Endothelial cell of umbilical vein (primary cell): Measurements from ENCODE around the gene PDIA4.

Experiments
- CTCF ChIP-seq, 2 donors: IDR thresholded peaks; 1 replicate in 1 of 2; 2 replicates in 1 of 2; pipeline ENCODE4 v1.5.1; 2011; ENCODE audit warnings: low read length in 2 of 2, mild to moderate bottlenecking in 2 of 2, moderate library complexity in 2 of 2, control low read depth in 1 of 2, inconsistent platforms in 1 of 2, low read depth in 1 of 2; ENCODE audit not compliant: insufficient read depth in 1 of 2; ENCODE audit errors: extremely low read depth in 1 of 2
- EZH2 ChIP-seq: IDR thresholded peaks from 2 replicates; pipeline ENCODE4 v1.6.1; 2012; ENCODE audit warnings: borderline replicate concordance, low read depth, mild to moderate bottlenecking, moderate library complexity, low read length, inconsistent platforms; ENCODE audit not compliant: severe bottlenecking
- MYC ChIP-seq: IDR thresholded peaks from one replicate; pipeline ENCODE4 v1.6.1; 2011; ENCODE audit warnings: mild to moderate bottlenecking, low read depth, low read length
- POLR2A ChIP-seq: IDR thresholded peaks from 2 replicates; pipeline ENCODE4 v1.6.1; 2012; ENCODE audit warnings: low read depth, mild to moderate bottlenecking, control low read depth, low read length
- POLR2AphosphoS5 ChIP-seq: IDR thresholded peaks from 2 replicates; pipeline ENCODE4 v1.6.1; 2012; ENCODE audit warnings: low read depth, mild to moderate bottlenecking, control low read depth, low read length, moderate library complexity; ENCODE audit not compliant: insufficient read depth

DNA sequence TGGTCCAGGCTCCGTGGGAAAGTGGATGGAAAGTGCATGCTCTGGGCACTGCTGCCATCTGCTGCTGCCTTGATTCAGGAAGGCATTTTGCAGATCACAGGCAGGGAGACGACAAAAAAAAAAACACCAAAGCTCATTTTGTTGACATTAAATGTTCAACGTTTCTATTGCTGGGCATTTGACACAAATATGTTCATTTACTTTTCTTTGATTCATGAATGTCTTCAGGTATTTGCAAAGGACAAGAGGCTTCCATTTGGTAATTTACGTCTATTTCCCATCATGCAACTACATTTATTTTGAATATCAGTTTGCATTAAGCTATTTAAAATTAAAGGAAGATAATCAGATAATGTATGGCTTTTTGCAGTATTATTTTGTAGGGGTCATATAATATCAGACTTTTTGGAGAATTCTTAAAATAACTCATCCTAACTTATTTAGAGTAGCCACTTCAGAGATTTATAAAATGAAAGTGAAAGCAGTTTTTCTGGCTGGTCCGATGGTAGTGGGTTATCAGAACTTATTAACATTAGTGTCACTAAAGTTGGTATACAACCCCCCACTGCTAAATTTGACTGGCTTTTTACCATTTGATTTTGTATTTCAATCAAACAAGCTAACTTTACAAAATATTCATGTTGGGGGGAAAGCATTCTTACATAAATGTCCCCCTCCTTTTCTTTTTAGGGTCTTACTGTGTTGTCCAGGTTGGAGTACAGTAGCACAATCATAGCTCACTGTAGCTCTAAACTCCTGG, 65.3 kb downstream of the PDIA4 start:
- TF ChIP-seq CTCF (IDR thresholded peaks at IDR 0.05; ENCODE audit: extremely low read depth in 1 of 2, insufficient read depth in 1 of 2, low read depth in 1 of 2, low read length in 2 of 2): peak; percentile 65 to 75
- no peak for TF ChIP-seq POLR2A
- TF ChIP-seq POLR2AphosphoS5: no peak
- TF ChIP-seq MYC: no peak
- no peak for TF ChIP-seq EZH2
